H1 (cell line): Measurements from ENCODE around the gene OSM. TPM values are rescaled to one million over a fixed set of nuclear protein-coding genes. Genes with fewer than 3 reads are reported as not detected.
A peak's percentile ranks its signal among the peaks of the same experiment; 100 is the strongest.

Experiments
- CTCF ChIA-PET: fragments of 300-600 bp; sonication (Branson Sonifier 250); formaldehyde crosslinking; loops from one replicate; lab custom pipeline; 2021; ENCODE audit not compliant: partially characterized antibody; lab: Charles Lee
- POLR2A ChIA-PET: fragments of 300-600 bp; sonication (Branson Sonifier 250); formaldehyde crosslinking; loops from one replicate; lab custom pipeline; 2021; ENCODE audit warnings: inconsistent platforms; ENCODE audit not compliant: partially characterized antibody; lab: Charles Lee
- DNase-seq, 2 experiments: peaks; one replicate each; pipeline versions ENCODE4 v3.0.0 to v3.0.0-alpha.2; 2010 to 2022; ENCODE audit warnings: low spot score in 2 of 2, low read depth in 1 of 2, mixed read lengths in 1 of 2
- FAIRE-seq: peaks from 2 replicates; lab custom pipeline; 2011; peaks lifted over from hg19 to GRCh38; lab: Jason Lieb, UNC
- H2AFZ ChIP-seq: 2 replicates; pipeline ENCODE4 v1.8.1; 2012; ENCODE audit warnings: low read length, inconsistent platforms
- H2AK5ac ChIP-seq: 2 replicates; pipeline ENCODE4 v1.6.1; 2013; ENCODE audit warnings: low read depth, low read length
- H2BK120ac ChIP-seq: replicated peaks from 2 replicates; pipeline ENCODE3; 2013; ENCODE audit warnings: low read depth, low read length, inconsistent platforms
- H2BK12ac ChIP-seq: 2 replicates; pipeline ENCODE4 v1.6.1; 2013; ENCODE audit warnings: low read depth, low read length
- H2BK15ac ChIP-seq: 2 replicates; pipeline ENCODE4 v1.6.1; 2013; ENCODE audit warnings: low read length
- H2BK20ac ChIP-seq: 2 replicates; pipeline ENCODE4 v1.6.1; 2013; ENCODE audit warnings: low read length
- H2BK5ac ChIP-seq: 2 replicates; pipeline ENCODE4 v1.6.1; 2013; ENCODE audit warnings: low read depth, low read length
- H3K14ac ChIP-seq: 2 replicates; pipeline ENCODE4 v1.6.1; 2013; ENCODE audit warnings: inconsistent platforms; ENCODE audit not compliant: insufficient read length
- H3K18ac ChIP-seq: 2 replicates; pipeline ENCODE4 v1.6.1; 2013; ENCODE audit warnings: low read length; ENCODE audit errors: extremely low read depth
- H3K23ac ChIP-seq: 2 replicates; pipeline ENCODE4 v1.6.1; 2013; ENCODE audit warnings: inconsistent platforms; ENCODE audit not compliant: insufficient read length
- H3K23me2 ChIP-seq: 2 replicates; pipeline ENCODE4 v1.6.1; 2013; ENCODE audit warnings: low read depth, low read length
- H3K27ac ChIP-seq: 2 replicates; pipeline ENCODE4 v1.6.1; 2011; ENCODE audit warnings: low read depth, low read length, inconsistent platforms
- H3K27me3 ChIP-seq, 4 experiments: replicated peaks in 1 of 4; 1 replicate in 1 of 4; 2 replicates in 3 of 4; pipeline versions ENCODE4 v1.6.1 to v1.8.1; 2011 to 2013; ENCODE audit warnings: low read length in 3 of 4, mild to moderate bottlenecking in 3 of 4, inconsistent platforms in 2 of 4, mixed read lengths in 2 of 4, moderate library complexity in 1 of 4; ENCODE audit not compliant: control insufficient read depth in 3 of 4, insufficient read depth in 3 of 4; ENCODE audit errors: extremely low read depth in 1 of 4
- H3K36me3 ChIP-seq, 4 experiments: 2 replicates each; pipeline versions ENCODE4 v1.6.1 to v1.8.1; 2011 to 2013; ENCODE audit warnings: mild to moderate bottlenecking in 4 of 4, low read length in 3 of 4, moderate library complexity in 2 of 4, control low read depth in 1 of 4, inconsistent platforms in 1 of 4; ENCODE audit not compliant: insufficient read depth in 4 of 4, control insufficient read depth in 2 of 4
- H3K4ac ChIP-seq: replicated peaks from 2 replicates; pipeline ENCODE3; 2013; ENCODE audit warnings: low read length, low read depth, mixed read lengths, inconsistent platforms; ENCODE audit not compliant: insufficient read length
- H3K4me1 ChIP-seq, 4 experiments: replicated peaks in 1 of 4; 1 replicate in 1 of 4; 2 replicates in 3 of 4; pipeline versions ENCODE4 v1.6.1 to v1.8.1; 2011 to 2013; ENCODE audit warnings: low read length in 3 of 4, inconsistent platforms in 2 of 4, mixed read lengths in 1 of 4; ENCODE audit not compliant: insufficient read depth in 4 of 4, control insufficient read depth in 3 of 4
- H3K4me2 ChIP-seq, 2 experiments: 2 replicates each; pipeline versions ENCODE4 v1.6.1 to v1.8.1; 2011 to 2013; ENCODE audit warnings: low read depth in 2 of 2, low read length in 2 of 2, control low read depth in 1 of 2, inconsistent platforms in 1 of 2, mild to moderate bottlenecking in 1 of 2; ENCODE audit not compliant: insufficient read depth in 1 of 2
- H3K4me3 ChIP-seq, 4 experiments: fragments of 200-600, 300-600 bp in 1 of 4; sonication (generic), shearing (Covaris generic), sonication (Bioruptor Twin) in 1 of 4; 2 replicates each; pipeline versions ENCODE4 v1.5.1 to v1.8.1; 2011 to 2016; ENCODE audit warnings: low read length in 4 of 4, low read depth in 3 of 4, control low read depth in 2 of 4, inconsistent platforms in 2 of 4, mild to moderate bottlenecking in 2 of 4, mixed read lengths in 1 of 4, moderate library complexity in 1 of 4; ENCODE audit not compliant: insufficient read depth in 2 of 4; ENCODE audit errors: extremely low read depth in 1 of 4
- H3K56ac ChIP-seq: replicated peaks from 2 replicates; pipeline ENCODE3; 2013; ENCODE audit warnings: low read depth, mild to moderate bottlenecking, mixed read lengths, low read length, inconsistent platforms; ENCODE audit not compliant: insufficient read length
- H3K79me1 ChIP-seq: 2 replicates; pipeline ENCODE4 v1.6.1; 2013; ENCODE audit warnings: low read depth, low read length, control low read depth
- H3K79me2 ChIP-seq, 2 experiments: 2 replicates each; pipeline versions ENCODE4 v1.6.1 to v1.8.1; 2012 to 2013; ENCODE audit warnings: low read length in 2 of 2, mild to moderate bottlenecking in 2 of 2, inconsistent platforms in 1 of 2; ENCODE audit not compliant: insufficient read depth in 2 of 2, control insufficient read depth in 1 of 2
- H3K9ac ChIP-seq, 4 experiments: replicated peaks in 1 of 4; 1 replicate in 1 of 4; 2 replicates in 3 of 4; pipeline versions ENCODE4 v1.6.1 to v1.8.1; 2011 to 2013; ENCODE audit warnings: low read depth in 3 of 4, low read length in 3 of 4, control low read depth in 2 of 4, mild to moderate bottlenecking in 2 of 4, moderate library complexity in 2 of 4, inconsistent platforms in 1 of 4; ENCODE audit errors: extremely low read depth in 1 of 4
- H3K9me3 ChIP-seq, 2 experiments: 2 replicates each; pipeline versions ENCODE4 v1.6.1 to v1.8.1; 2012 to 2013; ENCODE audit warnings: mild to moderate bottlenecking in 2 of 2, moderate library complexity in 2 of 2, control low read depth in 1 of 2, inconsistent platforms in 1 of 2, low read depth in 1 of 2, low read length in 1 of 2, mixed read lengths in 1 of 2; ENCODE audit not compliant: insufficient read depth in 2 of 2
- H4K20me1 ChIP-seq, 2 experiments: replicated peaks in 1 of 2; 2 replicates each; pipeline versions ENCODE3 to v1.8.1; 2011 to 2013; ENCODE audit warnings: inconsistent platforms in 2 of 2, low read length in 2 of 2, mild to moderate bottlenecking in 1 of 2; ENCODE audit not compliant: insufficient read depth in 2 of 2, control insufficient read depth in 1 of 2
- H4K5ac ChIP-seq: 2 replicates; pipeline ENCODE4 v1.6.1; 2013; ENCODE audit warnings: low read length, low read depth, mixed read lengths, inconsistent platforms; ENCODE audit not compliant: insufficient read length
- H4K8ac ChIP-seq: 2 replicates; pipeline ENCODE4 v1.8.0; 2013; ENCODE audit warnings: mild to moderate bottlenecking, moderate library complexity, low read length, inconsistent platforms; ENCODE audit not compliant: insufficient read depth; ENCODE audit errors: extremely low read depth
- H4K91ac ChIP-seq: replicated peaks from 2 replicates; pipeline ENCODE3; 2013; ENCODE audit warnings: low read length, mixed read lengths, inconsistent platforms; ENCODE audit not compliant: insufficient read length
- ASH2L ChIP-seq: fragments of 200-600, 300-600 bp; sonication (generic); IDR thresholded peaks from one replicate; pipeline ENCODE4 v1.7.1; 2017; ENCODE audit warnings: low read length
- BACH1 ChIP-seq: IDR thresholded peaks from 2 replicates; pipeline ENCODE4 v1.6.1; 2012; ENCODE audit warnings: low read length, improper control_type of control experiment
- CBX5 ChIP-seq: fragments of 300-800, 300-1000 bp; sonication (generic); IDR thresholded peaks from 2 replicates; pipeline ENCODE4 v1.7.1; 2016; ENCODE audit warnings: antibody characterized with exemption, low read length, low read depth
- CHD2 ChIP-seq: IDR thresholded peaks from 2 replicates; pipeline ENCODE4 v1.6.1; 2012; ENCODE audit warnings: low read length, improper control_type of control experiment
- CREB1 ChIP-seq: IDR thresholded peaks from 2 replicates; pipeline ENCODE4 v1.6.1; 2012; ENCODE audit warnings: inconsistent platforms
- EZH2 ChIP-seq: fragments of 200-600 bp; sonication (generic); IDR thresholded peaks from 2 replicates; pipeline ENCODE4 v1.7.1; 2012; ENCODE audit warnings: low read depth, mild to moderate bottlenecking, moderate library complexity, low read length, inconsistent platforms; ENCODE audit not compliant: severe bottlenecking
- GABPA ChIP-seq: IDR thresholded peaks from 2 replicates; pipeline ENCODE4 v1.6.1; 2011; ENCODE audit warnings: mild to moderate bottlenecking, low read length, moderate library complexity, borderline replicate concordance; ENCODE audit not compliant: insufficient read depth
- GTF2F1 ChIP-seq: IDR thresholded peaks from 2 replicates; pipeline ENCODE4 v1.6.1; 2012; ENCODE audit warnings: low read depth, low read length, improper control_type of control experiment, borderline replicate concordance
- KDM4A ChIP-seq: IDR thresholded peaks from one replicate; pipeline ENCODE4 v1.7.1; 2012; ENCODE audit warnings: low read depth, mild to moderate bottlenecking, moderate library complexity, low read length, inconsistent platforms; ENCODE audit not compliant: severe bottlenecking
- MAFK ChIP-seq: IDR thresholded peaks from 2 replicates; pipeline ENCODE4 v1.6.1; 2012; ENCODE audit warnings: low read depth, mild to moderate bottlenecking, improper control_type of control experiment, low read length
- NANOG ChIP-seq: IDR thresholded peaks from 2 replicates; pipeline ENCODE4 v1.6.1; 2011; ENCODE audit warnings: low read length, low read depth, mild to moderate bottlenecking, inconsistent platforms; ENCODE audit not compliant: insufficient read depth, poor library complexity, severe bottlenecking
- RNF2 ChIP-seq: fragments of 200-900, 300-1000 bp; sonication (generic); IDR thresholded peaks from 2 replicates; pipeline ENCODE4 v1.7.1; 2016; ENCODE audit warnings: borderline replicate concordance, low read depth, mild to moderate bottlenecking, antibody characterized with exemption, low read length; ENCODE audit not compliant: poor library complexity, severe bottlenecking; ENCODE audit errors: missing control alignments
- SUZ12 ChIP-seq: fragments of 200-600 bp; sonication (generic); IDR thresholded peaks from 2 replicates; pipeline ENCODE4 v1.6.1; 2012; ENCODE audit warnings: mild to moderate bottlenecking, inconsistent platforms, low read length, moderate library complexity, mixed read lengths
- WGBS, 2 experiments: shearing (Covaris generic) in 1 of 2; methylation state at CpG; one replicate each; pipeline versions ENCODE4 v1.1.6 to v1.1.7; 2013 to 2015; ENCODE audit warnings: low lambda C conversion rate in 2 of 2, mixed read lengths in 2 of 2, inconsistent platforms in 1 of 2, low coverage in 1 of 2, missing lambda C conversion rate in 1 of 2; ENCODE audit not compliant: insufficient replicate concordance in 2 of 2, insufficient coverage in 1 of 2, insufficient read length in 1 of 2; ENCODE audit errors: extremely low coverage in 1 of 2, missing lambda C conversion rate in 1 of 2; 5-methylcytosine and 5-hydroxymethylcytosine counted together
- polyA plus RNA-seq, 7 experiments: library from polyadenylated mRNA; depleted of rRNA in 3 of 7; stranded (reverse) in 5 of 7; unstranded in 2 of 7; fragments of >200 nt in 5 of 7; fragments of 200-250 nt in 2 of 7; gene quantifications; 1 replicate in 5 of 7; 2 replicates in 1 of 7; 4 replicates in 1 of 7; pipeline versions ENCODE4 v1.2.1 to v1.2.3, GENCODE V29; 2011 to 2013; ENCODE audit warnings: missing spikeins in 2 of 7, mixed read lengths in 2 of 7
- total RNA-seq: library from RNA; stranded (reverse); fragmentation: NEBNext Ultra II Directional; extraction: Animal tissue kit (Norgen Biotek cat#: 25700); gene quantifications from 2 replicates; pipeline ENCODE4 v1.2.1, GENCODE V29; 2021

The OSM gene
- total and polyA plus RNA-seq, 2 of the 8 experiments (the other 6 are each of a cell fraction or from before 2014, with no cell fraction given) = not detected

DNA sequence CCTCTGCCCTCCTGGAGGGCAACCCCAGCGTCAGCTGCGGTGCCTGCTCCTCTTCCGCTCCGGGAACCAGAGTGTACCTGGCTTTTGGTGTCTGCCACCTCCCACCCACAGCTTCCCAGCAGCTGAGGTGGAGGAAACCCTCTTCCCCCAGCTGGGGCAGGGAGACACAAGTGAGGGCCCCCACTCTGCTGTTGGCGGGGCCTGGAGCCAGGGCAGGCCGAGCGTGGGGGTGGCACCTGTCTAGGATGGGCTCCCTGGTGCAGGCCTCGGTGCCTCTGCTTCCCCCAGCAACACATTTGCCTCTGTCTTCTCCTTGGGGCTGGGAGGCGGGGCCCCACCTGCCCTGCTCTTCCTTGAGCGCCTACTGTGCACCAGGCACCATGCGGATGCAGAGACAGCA, 6.4 kb downstream of the OSM start:
- Histone ChIP-seq H2BK120ac (no peak overlapping the region), H3K27ac (no peak overlapping the region), H2BK5ac (no peak overlapping the region), H2BK15ac (no peak overlapping the region), H3K14ac (no peak overlapping the region), H3K56ac (no peak overlapping the region), H3K9ac (no peak overlapping the region), H2BK20ac (no peak overlapping the region), H3K36me3 (no peaks in the 10 kb centered on the region), H2AFZ (no peak overlapping the region), H3K27me3 (peaks cover 0 to 2% (median 0%) of the 10 kb centered on the region in 4 experiments; a peak in 2 of 7 replicates), H3K79me1 (no peaks in the 10 kb centered on the region), H3K79me2 (no peaks in the 10 kb centered on the region), H3K18ac (no peak overlapping the region), H4K8ac (no peak overlapping the region), H3K23me2 (no peaks in the 10 kb centered on the region), H3K4me3 (no peak overlapping the region), H4K5ac (no peak overlapping the region), H3K4me1 (peaks cover 3 to 17% (median 9%) of the 10 kb centered on the region in 4 experiments), H4K20me1 (no peaks in the 10 kb centered on the region), H2AK5ac (no peak overlapping the region), H4K91ac (no peak overlapping the region), H3K9me3 (no peaks in the 10 kb centered on the region), H3K4me2 (no peak overlapping the region), H3K4ac (no peak overlapping the region), H3K23ac (no peak overlapping the region), H2BK12ac (0 out of 2 replicates have a peak overlapping the region, but pooled peaks have one; percentile 6)
- TF ChIP-seq CREB1 (no peak), SUZ12 (no peak), NANOG (no peak), BACH1 (no peak), GTF2F1 (no peak), CHD2 (no peak), RNF2 (no peak), KDM4A (no peak), MAFK (no peak), CBX5 (no peak), GABPA (no peak), ASH2L (no peak), EZH2 (no peak)
- POLR2A ChIA-PET = interaction anchor here (0.8 to 1.6 kb wide), 3 partner anchors 10 to 21 kb away, joined by 3 to 4 read pairs (median 4); no protein-coding TSS in a partner anchor
- 92% methylated on average over 11 of the region's 11 CpGs; no CpG with 5 or more reads in 1 of the 2 experiments for WGBS, 2 experiments
- no peak for FAIRE-seq
- no peak for DNase-seq
- CTCF ChIA-PET = interaction anchor here (1.1 to 3.5 kb wide), 6 partner anchors 17 to 153 kb away, joined by 3 to 17 read pairs (median 5); no protein-coding TSS in a partner anchor
